ENCODE results near the gene LRP1B.
"Not testable (repeated sequence)": the region's sequence is repeated elsewhere in the genome, so short reads cannot be mapped to it uniquely, and the experiment has no call there.

Gene LRP1B

DNA sequence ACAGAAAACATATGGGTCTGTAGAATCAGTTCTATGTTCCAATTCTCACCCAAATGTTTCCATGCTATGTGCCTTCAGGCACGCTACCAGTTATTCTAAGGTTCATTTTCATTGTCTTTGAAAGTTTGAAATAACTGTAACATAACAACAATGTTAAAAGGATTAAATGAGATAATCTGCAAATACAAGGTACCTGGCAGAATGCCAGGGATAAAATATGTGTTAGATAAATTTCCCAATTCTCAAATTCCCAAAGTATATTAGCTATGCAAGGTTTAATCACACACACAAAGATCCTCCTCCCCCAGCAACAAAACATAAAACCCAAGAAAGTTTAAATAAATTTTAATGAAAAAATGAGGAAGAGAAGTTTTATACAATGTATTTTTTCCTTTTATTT is 261.2 kb downstream of the LRP1B start:
- DNase-seq: no peak

DNA sequence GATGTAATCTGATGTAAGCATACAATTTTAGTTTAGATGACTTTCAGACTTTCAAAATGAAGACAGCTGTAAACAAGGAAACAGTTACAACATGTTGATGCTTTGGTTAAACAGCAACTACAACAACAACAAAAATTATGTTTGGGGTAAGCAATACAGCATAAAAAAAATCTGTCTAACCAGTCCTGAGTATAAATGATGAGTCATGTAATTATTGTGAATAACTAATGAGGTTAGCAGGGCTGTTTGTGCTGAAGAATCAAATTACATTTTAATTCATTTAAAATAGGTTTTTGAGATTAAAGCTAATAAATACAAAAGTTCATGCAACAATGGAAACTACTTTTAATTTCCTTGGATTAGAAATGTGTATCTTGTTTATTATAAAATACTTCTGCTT is 266.9 kb downstream of the LRP1B start:
- no peak for DNase-seq

DNA sequence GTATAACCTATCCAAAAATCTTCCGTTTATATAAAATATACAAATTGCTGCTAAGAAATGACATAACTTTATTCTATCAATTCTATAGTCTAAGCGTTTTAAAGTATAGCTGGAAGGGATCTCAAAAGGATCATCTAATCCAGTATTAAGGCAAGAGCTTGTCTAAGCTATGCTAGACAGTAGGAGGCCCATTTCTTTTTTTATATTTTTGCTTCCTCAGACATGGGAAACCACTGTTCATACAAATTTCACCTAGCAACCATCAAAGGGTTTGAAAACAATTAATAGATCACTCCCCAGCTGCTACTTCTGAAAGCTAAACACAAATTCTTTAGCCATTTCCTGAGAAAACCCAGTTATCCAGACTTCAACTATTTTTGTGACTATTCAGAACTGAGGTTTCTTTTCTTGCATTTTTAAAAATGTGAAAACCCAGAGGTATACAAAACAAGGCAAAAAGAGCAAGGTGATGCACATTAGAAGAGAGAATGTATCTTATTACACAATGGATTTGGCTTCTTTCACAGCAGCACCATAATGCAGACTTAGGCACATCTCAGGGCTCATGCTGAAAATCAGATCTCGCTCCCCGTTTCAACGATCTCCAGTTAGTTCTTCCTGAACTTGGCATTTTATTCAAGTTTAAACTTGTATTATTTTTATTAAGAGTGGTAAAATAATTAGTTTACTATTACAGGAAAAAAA is 274.4 kb downstream of the LRP1B start:
- no peak for DNase-seq

DNA sequence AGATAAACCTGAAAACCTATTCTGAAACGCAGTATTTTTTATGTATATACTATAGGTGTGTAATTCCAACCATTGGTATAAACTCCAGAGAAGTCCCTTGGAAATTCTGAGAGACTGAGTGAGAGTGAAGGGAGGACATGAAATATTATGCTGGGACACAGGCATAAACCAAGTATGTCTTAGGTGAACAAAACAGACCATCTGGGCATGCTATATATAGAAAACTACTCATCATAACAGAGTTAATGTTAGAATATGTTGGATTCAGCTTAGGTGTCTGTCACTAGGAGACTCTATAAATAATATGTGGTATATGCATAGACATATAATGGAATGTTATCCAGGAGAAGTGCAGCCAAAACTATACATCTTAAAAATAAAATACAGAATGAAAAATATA is 282.6 kb downstream of the LRP1B start:
- DNase-seq: no peak

DNA sequence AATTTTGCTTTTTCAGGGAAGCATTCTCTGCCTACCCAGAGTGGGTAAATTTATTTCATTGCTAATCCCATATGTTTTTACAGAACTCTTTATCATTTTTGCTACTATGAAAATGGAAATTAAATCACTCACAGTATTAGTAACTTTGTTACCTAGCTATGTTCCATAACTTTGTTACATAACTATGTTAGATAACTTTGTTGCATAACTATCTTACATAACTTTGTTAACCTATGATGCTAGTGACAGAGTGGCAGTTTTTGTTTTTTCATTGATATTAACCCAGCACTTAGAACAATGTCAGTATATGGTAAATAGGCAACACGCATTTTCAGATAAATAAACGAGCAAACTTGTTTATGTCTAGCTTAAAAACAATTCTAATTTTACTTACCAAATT is 286.6 kb downstream of the LRP1B start:
- DNase-seq: no peak

DNA sequence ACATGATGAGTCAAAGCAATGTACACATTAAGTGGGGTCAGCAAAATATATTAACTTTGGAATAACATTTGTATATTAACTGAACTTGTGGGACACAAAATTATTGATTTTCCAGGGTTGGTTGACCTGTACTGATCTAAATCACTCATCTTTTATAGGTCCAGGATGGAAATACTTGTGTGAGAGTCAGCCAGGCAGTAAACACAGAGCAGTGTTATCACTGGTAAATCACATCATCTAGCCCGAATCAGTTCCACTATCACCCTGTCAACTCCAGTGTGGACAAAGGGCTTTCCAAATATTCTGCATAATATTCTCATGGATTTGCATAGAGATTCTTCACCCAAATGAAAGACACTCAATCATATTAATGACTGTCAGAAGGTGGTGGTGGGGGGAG is 295.7 kb downstream of the LRP1B start:
- no peak for DNase-seq

DNA sequence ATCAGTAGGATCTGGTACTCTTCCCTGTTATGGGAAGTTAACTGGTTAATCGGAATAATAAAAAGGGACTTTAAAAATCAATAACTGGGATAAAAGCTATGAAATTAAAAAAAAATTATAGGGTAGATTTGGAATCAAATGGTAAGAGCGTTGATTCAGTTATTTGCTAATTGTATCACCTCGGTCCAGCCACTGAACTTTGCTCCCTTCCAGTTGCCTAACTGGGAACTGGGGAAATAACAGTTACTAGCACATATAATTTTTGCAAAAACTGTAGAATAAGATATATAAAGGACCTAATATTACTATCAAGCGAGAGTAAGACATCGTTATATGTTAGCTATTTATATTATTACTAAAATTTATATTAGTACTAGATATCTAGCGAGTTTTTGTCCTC is 302.1 kb downstream of the LRP1B start:
- DNase-seq: no peak

DNA sequence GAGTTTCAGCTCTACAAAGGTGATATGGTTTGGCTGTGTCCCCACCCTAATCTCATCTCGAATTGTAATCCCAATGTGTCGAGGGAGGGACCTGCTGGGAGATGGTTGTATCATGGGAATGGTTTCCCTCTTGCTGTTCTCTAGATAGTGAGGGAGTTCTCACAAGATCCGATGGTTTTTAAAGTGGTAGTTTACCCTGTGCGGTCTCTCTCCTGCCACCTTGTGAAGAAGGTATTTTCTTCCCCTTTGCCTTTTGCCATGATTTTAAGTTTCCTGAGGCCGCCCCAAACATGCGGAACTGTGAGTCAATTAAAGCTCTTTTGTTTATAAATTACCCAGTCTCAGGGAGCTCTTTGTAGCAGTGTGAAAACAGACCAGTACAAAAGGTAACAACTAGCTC is 306.0 kb downstream of the LRP1B start:
- no peak for DNase-seq

DNA sequence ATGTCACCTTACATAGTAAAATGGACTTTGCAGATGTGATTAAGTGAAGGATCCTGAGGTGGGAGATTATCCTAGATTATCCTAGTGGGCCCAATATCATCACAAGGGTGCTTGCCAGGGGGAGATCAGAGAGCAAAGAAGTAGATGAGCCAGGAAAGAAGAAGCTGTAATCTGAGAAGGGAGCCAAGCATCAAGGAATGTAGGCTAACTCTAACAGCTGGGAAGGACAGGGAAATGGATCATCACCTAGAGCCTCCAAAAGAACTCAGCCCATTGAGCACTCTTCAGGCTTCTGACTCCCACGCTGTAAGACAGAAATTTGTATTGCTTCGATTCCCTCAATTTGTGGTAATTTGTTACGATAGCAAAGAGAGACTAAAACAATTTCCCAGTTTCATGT is 309.9 kb downstream of the LRP1B start:
- no peak for DNase-seq

DNA sequence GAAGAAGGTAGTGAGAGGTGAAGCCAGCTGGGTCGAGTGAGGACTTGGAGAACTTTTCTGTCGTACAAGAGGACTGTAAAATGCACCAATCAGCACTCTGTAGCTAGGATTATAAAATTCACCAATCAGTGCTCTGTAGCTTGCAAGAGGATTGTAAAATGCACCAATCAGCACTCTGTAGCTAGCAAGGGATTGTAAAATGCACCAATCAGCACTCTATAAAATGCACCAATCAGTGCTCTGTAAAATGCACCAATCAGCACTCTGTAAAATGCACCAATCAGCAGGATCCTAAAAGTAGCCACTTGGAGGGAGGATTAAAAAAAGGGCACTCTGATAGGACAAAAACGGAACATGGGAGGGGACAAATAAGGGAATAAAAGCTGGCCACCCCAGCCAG is 315.5 kb downstream of the LRP1B start:
- not testable (repeated sequence) for DNase-seq

DNA sequence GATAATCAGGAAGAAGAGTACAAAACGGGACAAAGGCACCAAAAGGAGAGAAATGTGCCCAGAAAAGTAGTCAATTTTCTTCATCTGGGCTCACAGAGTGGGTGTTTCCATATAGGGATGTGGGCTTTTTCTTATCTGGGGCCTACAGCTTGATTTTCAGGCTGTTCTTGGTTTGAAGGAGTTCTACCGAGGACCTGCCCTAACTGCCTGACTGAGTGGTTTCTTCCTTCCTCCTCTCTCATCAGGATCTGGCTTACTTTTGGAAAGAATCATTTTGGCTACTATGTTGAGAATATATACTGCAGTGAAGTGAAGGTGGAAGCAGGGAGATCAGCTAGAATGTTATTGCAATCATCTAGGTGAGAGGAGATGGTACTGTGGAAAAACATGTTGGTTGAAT is 316.7 kb downstream of the LRP1B start:
- no peak for DNase-seq

DNA sequence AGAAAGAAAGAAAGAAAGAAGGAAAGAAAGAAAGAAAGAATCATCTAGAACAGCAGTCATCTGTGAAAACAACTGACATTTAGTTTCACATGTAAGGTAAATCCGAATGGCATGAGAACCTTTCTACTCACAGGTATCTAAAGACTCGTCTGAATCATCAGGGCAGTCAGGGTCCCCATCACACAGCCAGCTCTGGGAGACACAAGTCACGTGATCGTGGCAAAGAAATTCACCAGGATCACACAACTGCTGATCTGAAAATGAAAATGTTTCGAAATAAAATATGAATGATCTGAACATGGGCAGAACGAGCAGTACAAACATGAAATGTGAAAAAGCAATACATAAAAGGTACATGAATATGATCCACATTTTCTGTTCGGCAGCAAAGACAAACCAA is 320.7 kb downstream of the LRP1B start:
- DNase-seq: no peak

DNA sequence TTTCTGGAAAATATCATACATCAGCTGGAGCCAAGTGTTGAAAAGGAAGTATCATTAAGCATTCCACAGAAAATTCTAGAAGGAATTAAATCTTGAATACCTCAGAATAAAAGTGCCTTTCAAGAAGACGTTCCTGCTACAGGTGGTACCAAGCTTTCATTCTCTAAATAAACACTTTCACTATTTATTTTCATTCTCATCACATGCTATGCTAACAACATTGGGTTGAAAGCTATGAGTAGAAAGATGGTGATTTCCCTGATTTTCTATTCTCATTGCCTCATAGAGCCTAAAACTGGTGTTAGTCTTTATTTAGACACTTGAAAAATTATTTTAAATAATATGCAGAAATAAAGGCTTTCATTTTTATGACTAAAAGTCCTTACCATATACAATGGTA is 324.7 kb downstream of the LRP1B start:
- DNase-seq: no peak

DNA sequence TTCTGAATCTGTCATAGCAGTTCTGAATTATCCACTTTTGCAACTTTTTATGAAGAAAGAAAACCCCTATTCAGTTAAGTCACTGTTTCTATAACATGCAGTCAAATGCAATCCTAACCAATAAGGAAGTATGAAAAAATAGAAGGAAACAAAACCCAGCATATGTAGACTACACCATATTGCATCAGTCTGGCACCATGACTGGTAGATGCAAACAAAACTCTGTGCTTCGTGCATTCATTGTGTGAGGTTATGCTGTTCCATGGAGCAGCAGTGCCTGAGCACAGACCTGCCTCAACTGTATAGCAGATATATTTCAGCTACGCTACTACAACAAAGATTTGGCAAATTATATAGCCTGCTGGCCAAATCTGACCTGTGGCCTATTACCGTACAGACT is 325.5 kb downstream of the LRP1B start:
- no peak for DNase-seq

DNA sequence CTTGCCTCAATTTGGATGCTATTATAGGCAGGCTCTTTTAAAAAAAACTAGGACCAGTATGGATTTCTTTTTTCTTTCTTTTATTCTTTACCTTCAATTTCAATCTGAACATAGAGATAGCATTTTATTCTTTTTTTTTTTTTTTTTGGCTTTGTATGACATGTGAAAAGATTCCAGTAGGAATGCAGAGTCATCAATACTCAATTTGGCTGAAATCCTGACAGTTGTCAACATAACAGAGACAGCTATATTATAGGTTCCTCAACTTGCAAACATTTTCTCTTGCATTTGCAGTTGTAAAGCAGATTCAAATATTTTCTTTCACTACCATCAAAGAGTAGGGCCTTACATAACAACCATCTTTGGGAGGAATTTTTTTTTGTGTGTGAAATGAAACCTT is 334.4 kb downstream of the LRP1B start:
- DNase-seq: no peak

DNA sequence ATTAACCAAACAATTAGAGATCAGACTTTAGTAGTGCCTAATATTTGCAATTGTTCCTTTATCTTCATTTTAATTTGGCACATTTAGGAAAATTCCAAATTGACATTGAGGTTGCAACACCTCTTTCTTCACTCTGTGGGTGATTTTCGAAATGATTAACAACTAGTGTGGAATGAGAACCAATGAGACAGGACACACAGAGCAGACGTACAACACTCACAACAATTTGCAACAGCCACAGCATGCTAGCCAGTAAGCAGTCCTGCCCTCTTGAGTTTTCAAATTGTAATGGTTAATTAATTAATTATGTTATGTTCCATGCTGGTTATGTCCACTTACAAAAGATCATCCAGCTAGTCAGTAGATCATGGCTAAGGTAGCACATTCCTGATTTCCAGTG is 339.3 kb downstream of the LRP1B start:
- DNase-seq: no peak

DNA sequence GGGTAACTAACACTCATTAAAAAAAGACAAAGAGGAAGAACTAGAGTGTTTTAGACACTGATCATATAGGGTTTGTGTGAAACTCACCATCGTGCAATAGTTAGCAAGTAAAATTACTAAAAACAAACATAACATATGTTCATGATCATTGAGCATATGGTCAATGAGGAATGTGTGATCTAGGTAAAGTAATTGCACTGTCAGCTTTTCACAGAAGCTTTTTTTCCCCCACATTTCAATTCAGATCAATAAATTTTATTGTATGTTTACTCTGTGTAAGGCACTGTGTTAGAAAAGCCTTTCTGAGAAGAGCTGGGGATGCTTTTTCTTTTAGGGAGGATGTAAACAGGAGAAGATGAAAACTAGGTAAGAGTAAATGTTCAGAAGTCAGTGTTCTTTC is 348.2 kb downstream of the LRP1B start:
- no peak for DNase-seq

DNA sequence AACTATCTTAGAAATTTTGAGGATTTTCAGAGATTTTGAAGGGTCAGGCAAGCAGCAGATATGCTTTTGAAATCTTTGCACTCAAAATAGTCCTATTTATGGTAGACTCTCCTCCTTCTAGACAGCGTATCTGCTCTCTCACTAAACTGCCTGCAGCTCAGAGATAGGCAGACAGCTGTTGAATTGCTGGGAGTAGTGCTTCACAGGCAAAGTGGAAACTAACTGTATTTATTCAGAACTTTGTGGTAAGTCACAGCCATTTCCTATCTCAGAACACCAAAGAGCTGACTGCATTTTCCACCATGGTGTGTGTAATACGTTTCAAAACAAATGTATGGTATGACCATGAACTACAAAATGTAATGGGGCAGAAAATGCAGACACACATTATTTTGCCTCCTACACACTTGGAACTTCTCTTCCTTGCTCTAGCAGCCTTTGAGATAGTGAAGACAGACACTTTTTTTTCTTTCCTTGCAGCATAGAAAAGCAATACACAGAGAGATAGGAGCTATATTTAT is 352.4 kb downstream of the LRP1B start:
- no peak for DNase-seq

DNA sequence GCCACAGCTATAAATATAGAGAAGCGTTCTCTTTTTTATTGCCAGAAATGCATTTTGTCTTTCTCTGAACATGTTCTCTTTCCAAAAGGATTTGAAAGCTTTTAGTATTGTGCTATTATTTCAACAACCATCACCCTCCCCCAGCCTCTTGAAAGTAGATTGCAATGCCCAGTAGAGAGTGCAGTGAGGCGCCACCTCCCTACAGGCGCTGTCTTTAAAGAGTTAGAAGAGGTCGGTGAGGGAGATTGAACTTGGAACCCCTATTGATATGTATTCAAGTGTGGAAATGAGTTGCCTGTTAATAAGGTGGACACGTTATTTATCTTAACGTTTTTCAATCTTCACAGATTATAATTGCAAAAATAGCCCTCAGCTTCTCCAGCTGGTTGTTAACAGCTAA is 360.3 kb downstream of the LRP1B start:
- DNase-seq: no peak

DNA sequence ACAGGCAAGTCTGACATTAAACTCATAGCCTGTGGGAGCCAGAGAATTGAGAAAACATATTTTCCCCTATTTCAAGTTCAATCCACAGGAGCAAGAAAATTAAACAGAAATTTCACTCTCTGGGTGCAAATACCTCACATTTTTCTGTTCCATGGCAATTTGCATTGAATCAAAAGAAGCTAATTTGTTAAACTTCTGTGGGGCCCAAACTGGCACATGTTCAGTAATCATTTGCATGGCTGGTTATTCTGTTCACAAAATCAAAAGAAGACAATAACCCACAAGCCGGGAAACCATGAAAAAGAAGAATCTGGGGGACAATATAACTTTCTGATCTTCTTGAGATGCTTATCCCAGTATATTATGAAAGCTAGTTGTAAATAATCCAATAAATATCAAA is 363.1 kb downstream of the LRP1B start:
- DNase-seq: no peak

DNA sequence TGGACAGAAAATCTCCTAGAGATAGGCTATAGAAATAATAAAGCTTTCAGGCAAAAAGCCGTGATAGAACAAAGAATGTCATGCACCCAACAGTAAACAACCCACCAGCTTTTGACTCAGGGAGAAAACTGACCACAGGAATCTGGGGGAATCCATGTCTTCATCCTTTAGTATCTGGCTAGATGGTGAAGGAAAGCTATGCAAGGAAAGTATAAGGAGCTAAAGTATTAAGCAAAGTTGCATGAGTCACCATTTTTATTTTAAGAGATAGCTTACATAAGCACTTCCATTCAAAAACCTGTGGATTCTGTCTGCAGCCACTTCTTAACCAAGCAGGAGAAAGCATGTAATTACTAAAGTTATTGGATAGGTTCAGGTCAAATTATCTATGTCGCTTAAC is 363.8 kb downstream of the LRP1B start:
- no peak for DNase-seq

DNA sequence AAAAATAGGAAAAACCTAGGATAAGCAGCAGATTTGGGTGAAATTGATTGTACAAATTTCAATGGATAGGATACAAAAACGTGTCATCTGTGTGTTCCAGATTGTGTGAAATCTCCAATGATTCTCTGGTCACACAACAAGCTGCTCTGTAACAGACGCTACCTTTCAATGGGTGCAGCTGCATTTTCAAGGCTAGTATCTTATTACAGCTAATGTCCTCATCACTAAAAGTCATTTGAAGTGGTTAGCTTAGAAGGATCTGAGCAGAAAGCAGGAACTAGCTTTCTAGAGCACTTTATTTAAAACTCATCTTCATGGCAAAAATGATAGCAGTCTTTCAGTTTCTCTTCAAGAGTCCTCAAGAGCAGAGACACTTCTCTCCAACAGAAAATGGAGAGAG is 364.6 kb downstream of the LRP1B start:
- DNase-seq: no peak

DNA sequence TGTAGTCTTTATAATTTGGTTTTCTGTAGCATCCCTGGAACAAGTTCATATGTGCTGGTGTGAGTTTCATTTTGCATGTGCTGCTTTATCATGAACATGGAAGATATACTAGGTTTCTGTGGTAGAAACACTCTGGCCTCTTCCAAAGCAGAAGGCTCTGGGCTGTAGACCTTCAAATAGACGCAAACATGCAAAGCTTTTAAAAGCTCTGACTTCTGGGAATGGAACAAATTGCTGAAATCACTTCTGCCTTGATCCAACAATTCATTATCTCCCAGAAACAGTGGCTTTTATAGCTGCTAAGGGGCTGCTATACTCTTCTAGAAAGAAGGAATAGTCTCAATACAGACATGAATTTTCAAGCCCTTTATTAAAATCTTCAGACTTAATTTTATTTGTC is 382.2 kb downstream of the LRP1B start:
- no peak for DNase-seq

DNA sequence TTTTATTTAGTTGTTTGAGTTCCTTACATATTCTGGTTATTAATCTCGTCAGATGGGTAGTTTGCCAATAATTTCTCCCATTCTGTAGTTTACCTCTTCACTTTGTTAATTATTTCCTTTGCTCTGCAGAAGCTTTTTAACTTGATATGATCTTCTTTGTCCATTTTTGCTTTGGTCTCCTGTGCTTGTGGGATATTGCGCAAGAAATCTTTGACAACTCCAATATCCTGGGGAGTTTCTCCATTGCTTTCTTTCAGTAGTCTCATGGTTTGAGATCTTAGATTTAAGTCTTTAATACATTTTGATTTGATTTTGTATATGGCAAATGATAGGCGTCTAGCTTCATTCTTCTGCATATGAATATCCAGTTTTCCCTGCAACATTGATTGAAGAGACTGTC is 389.2 kb downstream of the LRP1B start:
- no peak for DNase-seq

DNA sequence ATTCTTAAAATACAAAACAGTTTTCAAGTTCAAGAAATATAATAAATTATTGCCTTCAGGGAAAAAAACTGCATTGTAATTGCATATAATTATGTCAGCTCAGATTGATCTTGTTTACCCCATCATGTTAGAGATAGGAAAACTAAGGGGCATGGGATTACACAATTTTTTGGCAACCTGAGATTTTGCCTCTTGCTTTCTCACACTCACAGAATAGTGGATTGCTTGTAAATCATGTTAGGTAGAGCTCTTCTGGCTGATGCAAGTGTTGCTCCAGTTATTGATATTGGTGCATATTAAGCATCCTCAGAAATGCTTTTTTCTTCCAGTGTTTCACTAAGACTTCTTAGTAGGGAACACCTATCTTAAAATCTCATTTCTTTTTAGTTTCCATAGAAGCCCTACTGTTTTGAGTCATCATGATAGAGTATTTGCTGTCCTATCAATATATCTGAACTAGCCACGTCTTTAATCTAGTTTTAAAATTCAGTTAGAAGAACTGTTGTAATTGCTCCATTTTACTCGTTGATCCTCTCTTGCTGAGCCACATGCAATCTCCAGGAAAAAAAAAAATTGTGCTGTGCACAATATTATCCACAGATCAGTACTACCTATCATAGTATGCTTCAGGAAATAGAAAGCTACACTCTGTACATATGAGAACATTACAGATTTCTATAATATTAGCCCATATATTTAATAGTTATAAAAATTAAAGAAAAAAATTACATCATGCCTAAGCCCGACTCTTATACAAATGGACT is 393.1 kb downstream of the LRP1B start:
- DNase-seq: no peak

Data from activated CD8-positive, alpha-beta memory T cell treated with anti-CD3 and anti-CD28 coated beads, Interleukin-2, amount 50 U/mL, for 48 hours (primary cell).